Measurements from ENCODE around the gene SMC6.

The SMC6 gene

GRCh38 chr2:17788773-17789172, 35.2 kb upstream of the SMC6 start:
- no peak for DNase-seq
- no peak overlapping the region for H3K27ac Mint-ChIP-seq
- peaks cover 2% of the 10 kb centered on the region for H3K36me3 Mint-ChIP-seq (ENCODE audit: low read depth)
- peaks cover 28% of the 10 kb centered on the region for H3K27me3 Mint-ChIP-seq
- no peaks in the 10 kb centered on the region for H3K9me3 Mint-ChIP-seq
- peaks cover 8% of the 10 kb centered on the region for H3K4me1 Mint-ChIP-seq (ENCODE audit: low read depth)
- no peak overlapping the region for H3K4me3 Mint-ChIP-seq

GRCh38 chr2:17786727-17787126, 33.1 kb upstream of the SMC6 start:
- peaks cover 3% of the 10 kb centered on the region for H3K4me1 Mint-ChIP-seq (ENCODE audit: low read depth)
- H3K27me3 Mint-ChIP-seq: peaks cover 11% of the 10 kb centered on the region
- H3K36me3 Mint-ChIP-seq (ENCODE audit: low read depth): peaks cover 20% of the 10 kb centered on the region

DNA sequence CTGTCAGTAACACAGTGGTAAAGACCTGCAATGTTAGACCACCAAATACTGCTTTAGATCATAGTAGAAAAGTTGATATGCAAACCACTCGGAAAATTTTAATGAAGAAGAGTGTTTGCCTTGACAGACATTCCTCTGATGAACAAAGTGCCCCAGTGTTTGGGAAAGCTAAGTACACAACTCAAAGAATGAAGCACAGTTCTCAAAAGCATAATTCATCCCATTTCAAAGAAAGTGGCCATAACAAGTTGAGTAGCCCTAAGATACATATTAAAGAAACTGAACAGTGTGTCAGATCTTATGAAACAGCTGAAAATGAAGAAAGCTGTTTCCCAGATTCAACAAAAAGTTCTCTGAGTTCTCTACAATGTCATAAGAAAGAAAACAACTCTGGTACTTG, 27.9 kb upstream of the SMC6 start:
- Mint-ChIP-seq H3K4me3 (no peak overlapping the region), H3K27me3 (no peaks in the 10 kb centered on the region), H3K9me3 (no peaks in the 10 kb centered on the region), H3K4me1 (ENCODE audit: low read depth) (peaks cover 3% of the 10 kb centered on the region), H3K27ac (no peak overlapping the region), H3K36me3 (ENCODE audit: low read depth) (peaks cover 63% of the 10 kb centered on the region)
- no peak for DNase-seq

More at GRCh38 chr2:17786727-17787126, 33.1 kb upstream of the SMC6 start:
- Mint-ChIP-seq H3K27ac (no peak overlapping the region), H3K4me3 (no peak overlapping the region), H3K9me3 (no peaks in the 10 kb centered on the region)
- no peak for DNase-seq

DNA sequence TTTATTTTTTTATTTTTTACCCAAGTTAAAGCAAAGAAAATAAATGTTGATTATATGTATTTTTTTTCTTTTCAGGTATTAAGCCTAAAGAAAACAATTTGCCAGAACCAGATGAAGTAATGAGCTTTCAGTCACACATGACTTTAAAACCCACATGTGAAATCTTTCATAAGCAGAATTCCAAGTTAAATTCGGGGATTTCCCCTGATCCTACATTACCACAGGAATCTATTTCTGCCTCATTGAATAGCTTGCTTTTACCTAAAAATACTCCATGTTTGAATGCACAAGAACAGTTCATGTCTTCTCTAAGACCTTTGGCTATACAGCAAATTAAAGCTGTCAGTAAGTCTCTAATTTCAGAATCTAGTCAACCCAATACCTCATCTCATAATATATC, 26.9 kb upstream of the SMC6 start:
- Mint-ChIP-seq H3K9me3 (no peaks in the 10 kb centered on the region), H3K27ac (no peak overlapping the region), H3K36me3 (ENCODE audit: low read depth) (peaks cover 72% of the 10 kb centered on the region), H3K27me3 (no peaks in the 10 kb centered on the region), H3K4me1 (ENCODE audit: low read depth) (peaks cover 3% of the 10 kb centered on the region), H3K4me3 (no peak overlapping the region)
- DNase-seq: no peak

GRCh38 chr2:17772532-17772931, 18.9 kb upstream of the SMC6 start:
- no peaks in the 10 kb centered on the region for H3K9me3 Mint-ChIP-seq
- H3K4me3 Mint-ChIP-seq: no peak overlapping the region
- H3K27ac Mint-ChIP-seq: no peak overlapping the region
- H3K27me3 Mint-ChIP-seq: no peaks in the 10 kb centered on the region
- no peak for DNase-seq
- peaks cover 72% of the 10 kb centered on the region for H3K36me3 Mint-ChIP-seq (ENCODE audit: low read depth)
- no peaks in the 10 kb centered on the region for H3K4me1 Mint-ChIP-seq (ENCODE audit: low read depth)

- peaks cover 71% of the 10 kb centered on the region for H3K36me3 Mint-ChIP-seq (ENCODE audit: low read depth)
- no peak for DNase-seq
- no peaks in the 10 kb centered on the region for H3K9me3 Mint-ChIP-seq
- H3K4me1 Mint-ChIP-seq (ENCODE audit: low read depth): no peaks in the 10 kb centered on the region
- no peaks in the 10 kb centered on the region for H3K27me3 Mint-ChIP-seq
- no peak overlapping the region for H3K27ac Mint-ChIP-seq
- no peak overlapping the region for H3K4me3 Mint-ChIP-seq
These were observed 18.3 kb upstream of the SMC6 start for GRCh38 chr2:17771956-17772355.

- Mint-ChIP-seq H3K4me1 (ENCODE audit: low read depth) (no peaks in the 10 kb centered on the region), H3K27ac (no peak overlapping the region), H3K27me3 (no peaks in the 10 kb centered on the region), H3K4me3 (no peak overlapping the region), H3K9me3 (no peaks in the 10 kb centered on the region), H3K36me3 (ENCODE audit: low read depth) (peaks cover 67% of the 10 kb centered on the region)
- DNase-seq: no peak
These were observed 15.3 kb upstream of the SMC6 start for GRCh38 chr2:17768894-17769293.

DNA sequence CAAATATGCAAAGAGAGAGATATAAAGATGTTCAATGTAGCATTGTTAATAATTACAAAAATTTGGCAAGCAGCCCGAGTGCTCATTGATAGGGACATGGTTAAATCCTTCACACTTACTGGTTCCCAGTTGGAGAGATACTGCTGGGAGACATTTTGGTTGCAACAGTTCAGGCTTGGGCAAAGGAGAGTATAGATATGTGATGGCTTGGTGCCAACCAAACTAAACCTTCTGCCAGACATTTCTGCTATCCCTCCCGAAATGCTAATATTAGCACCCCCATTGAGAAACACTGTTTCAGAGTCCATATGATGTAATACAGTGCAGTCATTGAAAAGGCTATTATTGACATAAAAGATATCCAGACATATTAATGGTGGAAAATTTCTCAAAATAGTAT, 11.8 kb upstream of the SMC6 start:
- Mint-ChIP-seq H3K27me3 (no peaks in the 10 kb centered on the region), H3K36me3 (ENCODE audit: low read depth) (peaks cover 66% of the 10 kb centered on the region), H3K27ac (no peak overlapping the region), H3K4me1 (ENCODE audit: low read depth) (no peaks in the 10 kb centered on the region), H3K9me3 (no peaks in the 10 kb centered on the region), H3K4me3 (no peak overlapping the region)
- DNase-seq: no peak

- DNase-seq: no peak
- H3K9me3 Mint-ChIP-seq: no peaks in the 10 kb centered on the region
- H3K4me1 Mint-ChIP-seq (ENCODE audit: low read depth): no peaks in the 10 kb centered on the region
- H3K27me3 Mint-ChIP-seq: no peaks in the 10 kb centered on the region
- no peak overlapping the region for H3K27ac Mint-ChIP-seq
- peaks cover 70% of the 10 kb centered on the region for H3K36me3 Mint-ChIP-seq (ENCODE audit: low read depth)
- H3K4me3 Mint-ChIP-seq: no peak overlapping the region
These were observed 10.2 kb upstream of the SMC6 start for GRCh38 chr2:17763641-17764333.

GRCh38 chr2:17762451-17762850, 8.8 kb upstream of the SMC6 start:
- Mint-ChIP-seq H3K27me3 (no peaks in the 10 kb centered on the region), H3K9me3 (no peaks in the 10 kb centered on the region), H3K27ac (no peak overlapping the region), H3K4me3 (no peak overlapping the region), H3K4me1 (ENCODE audit: low read depth) (peaks cover 4% of the 10 kb centered on the region), H3K36me3 (ENCODE audit: low read depth) (peaks cover 62% of the 10 kb centered on the region)
- DNase-seq: no peak

DNA sequence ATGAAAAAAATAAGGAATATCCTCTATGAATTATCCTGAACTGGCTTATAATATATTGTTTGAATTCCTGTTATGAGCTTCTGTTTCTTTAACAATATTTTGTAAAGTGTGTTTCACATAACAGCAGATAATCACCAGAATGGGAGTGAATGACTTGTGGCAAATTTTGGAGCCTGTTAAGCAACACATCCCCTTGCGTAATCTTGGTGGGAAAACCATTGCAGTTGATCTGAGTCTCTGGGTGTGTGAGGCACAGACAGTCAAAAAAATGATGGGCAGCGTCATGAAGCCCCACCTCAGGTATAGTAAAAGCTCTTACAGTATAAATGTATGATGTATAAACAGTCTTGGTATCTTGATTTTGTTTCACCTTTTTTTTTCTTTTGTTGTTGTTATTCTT, 6.2 kb upstream of the SMC6 start:
- Mint-ChIP-seq H3K27me3 (no peaks in the 10 kb centered on the region), H3K9me3 (no peaks in the 10 kb centered on the region), H3K4me1 (ENCODE audit: low read depth) (peaks cover 12% of the 10 kb centered on the region), H3K36me3 (ENCODE audit: low read depth) (peaks cover 49% of the 10 kb centered on the region), H3K4me3 (no peak overlapping the region), H3K27ac (no peak overlapping the region)
- no peak for DNase-seq

- Mint-ChIP-seq H3K9me3 (no peaks in the 10 kb centered on the region), H3K4me3 (no peak overlapping the region), H3K27me3 (no peaks in the 10 kb centered on the region), H3K27ac (no peak overlapping the region), H3K4me1 (ENCODE audit: low read depth) (peaks cover 14% of the 10 kb centered on the region), H3K36me3 (ENCODE audit: low read depth) (peaks cover 43% of the 10 kb centered on the region)
- DNase-seq: no peak
These were observed 4.5 kb upstream of the SMC6 start for GRCh38 chr2:17758118-17758517.

DNA sequence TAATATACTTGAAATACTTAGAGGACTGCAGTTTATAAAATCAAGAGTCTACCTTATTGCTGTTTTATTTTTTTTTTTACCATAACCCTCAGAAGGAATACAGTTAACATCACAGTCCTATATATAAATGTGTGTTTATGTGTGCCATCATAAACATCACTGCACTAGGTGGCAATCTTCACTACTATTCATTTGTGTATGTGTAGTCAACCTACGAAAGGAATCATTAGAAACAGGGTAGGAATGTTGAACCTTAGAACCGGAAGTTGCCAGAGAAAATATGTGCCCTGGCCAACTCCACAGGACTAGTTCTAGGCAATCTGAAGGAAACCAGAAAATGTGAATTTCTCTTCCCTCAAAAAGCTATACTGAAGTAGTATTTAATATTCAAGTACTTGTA, 3.7 kb upstream of the SMC6 start:
- peaks cover 20% of the 10 kb centered on the region for H3K4me1 Mint-ChIP-seq (ENCODE audit: low read depth)
- no peak overlapping the region for H3K27ac Mint-ChIP-seq
- no peak for DNase-seq
- no peaks in the 10 kb centered on the region for H3K27me3 Mint-ChIP-seq
- no peaks in the 10 kb centered on the region for H3K9me3 Mint-ChIP-seq
- no peak overlapping the region for H3K4me3 Mint-ChIP-seq
- peaks cover 39% of the 10 kb centered on the region for H3K36me3 Mint-ChIP-seq (ENCODE audit: low read depth)

GRCh38 chr2:17756668-17757067, 3.1 kb upstream of the SMC6 start:
- Mint-ChIP-seq H3K4me1 (ENCODE audit: low read depth) (peaks cover 26% of the 10 kb centered on the region), H3K4me3 (no peak overlapping the region), H3K36me3 (ENCODE audit: low read depth) (peaks cover 41% of the 10 kb centered on the region), H3K27me3 (no peaks in the 10 kb centered on the region), H3K27ac (no peak overlapping the region), H3K9me3 (no peaks in the 10 kb centered on the region)
- no peak for DNase-seq

DNA sequence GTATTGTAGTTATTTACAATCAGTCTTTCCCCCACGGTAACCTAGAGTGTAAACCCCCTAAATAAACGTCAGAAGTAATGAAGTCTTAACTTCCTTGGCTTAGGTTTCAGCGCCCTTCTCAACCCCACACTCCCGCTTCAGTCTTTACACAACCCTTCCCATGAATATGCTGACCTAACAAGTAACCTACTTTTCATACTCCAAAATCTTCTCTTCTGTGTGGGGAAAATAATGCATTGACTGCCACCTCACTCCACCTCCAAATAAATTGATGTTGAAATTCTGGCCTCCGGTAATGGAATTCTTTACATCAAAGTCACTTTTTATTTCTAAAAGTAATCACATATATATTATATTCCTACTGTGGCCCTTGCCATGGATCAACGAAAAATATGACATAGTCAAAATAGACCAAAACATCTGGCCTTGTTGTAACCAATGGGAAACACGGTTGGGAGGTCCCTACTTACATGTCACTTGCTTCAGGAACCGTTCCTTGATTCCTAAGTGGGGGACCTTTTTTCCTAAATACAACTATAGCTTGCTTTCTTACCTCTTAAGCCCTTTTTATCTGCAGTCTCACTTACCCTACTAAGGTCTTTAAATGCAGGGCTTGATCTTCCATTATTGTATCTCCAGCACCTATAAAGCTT, 1.3 kb upstream of the SMC6 start:
- Mint-ChIP-seq H3K9me3 (no peaks in the 10 kb centered on the region), H3K27ac (peak overlapping the region; percentile 99), H3K36me3 (ENCODE audit: low read depth) (peaks cover 27% of the 10 kb centered on the region), H3K27me3 (no peaks in the 10 kb centered on the region), H3K4me3 (peak overlapping the region; percentile 98), H3K4me1 (ENCODE audit: low read depth) (peaks cover 35% of the 10 kb centered on the region)
- DNase-seq: no peak

Data from activated T-cell treated with anti-CD3 and anti-CD28 coated beads, Interleukin-2, amount 50 U/mL, for 24 hours (primary cell).